ENCODE measurements around the gene SIGLEC9.

SIGLEC9 gene

DNA sequence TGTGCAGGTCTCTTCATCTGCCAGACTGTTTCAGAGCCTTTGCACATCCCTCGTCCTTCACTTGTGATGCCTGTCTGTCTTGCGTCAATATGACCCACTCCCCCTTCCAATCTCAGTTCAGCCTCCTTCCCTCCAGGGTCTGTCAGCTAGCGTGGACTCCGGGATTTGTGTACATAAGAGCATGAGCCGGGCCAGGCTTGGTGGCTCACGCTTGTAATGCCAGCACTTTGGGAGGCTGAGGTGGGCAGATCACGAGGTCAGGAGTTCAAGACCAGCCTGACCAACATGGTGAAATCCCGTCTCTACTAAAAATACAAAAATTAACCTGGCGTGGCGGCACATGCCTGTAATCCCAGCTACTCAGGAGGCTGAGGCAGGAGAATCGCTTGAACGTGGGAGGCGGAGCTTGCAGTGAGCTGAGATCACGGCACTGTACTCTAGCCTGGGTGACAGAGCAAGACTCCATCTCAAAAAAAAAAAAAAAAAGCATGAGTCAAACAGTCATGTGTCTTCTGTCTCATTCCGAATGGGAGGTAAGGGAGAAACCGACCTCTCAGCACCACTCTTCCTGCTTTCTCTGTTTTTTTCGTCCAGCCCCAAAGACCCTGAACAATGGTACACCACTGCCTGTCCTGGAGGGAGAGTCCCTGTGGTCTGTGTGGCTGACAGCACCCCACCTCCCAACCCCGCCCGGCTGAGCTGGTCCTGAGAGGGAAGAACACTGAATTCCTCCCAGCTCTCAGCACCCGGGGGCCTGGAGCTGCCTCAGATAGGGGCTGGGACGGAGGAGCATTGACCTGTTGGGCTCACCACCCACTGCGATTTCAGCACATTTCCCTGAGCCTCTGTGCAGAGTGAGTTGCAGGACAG lies 2.4 kb upstream of the SIGLEC9 start:
- H3K9ac ChIP-seq (ENCODE audit: low read depth, low read length, poor library complexity, severe bottlenecking) = no peak overlapping the region
- H3F3A ChIP-seq (ENCODE audit: low read depth) = no peaks in the 10 kb centered on the region
- H3K4me3 ChIP-seq (ENCODE audit: low read length, poor library complexity, severe bottlenecking) = no peak overlapping the region
- H3K4me1 ChIP-seq (ENCODE audit: insufficient read depth, low read length, poor library complexity, severe bottlenecking) = no peaks in the 10 kb centered on the region
- H4K20me1 ChIP-seq (ENCODE audit: insufficient read depth, low read length, poor library complexity, severe bottlenecking) = no peaks in the 10 kb centered on the region
- no peaks in the 10 kb centered on the region for H3K9me2 ChIP-seq (replicated peaks; ENCODE audit: low read depth, low read length)
- no peak overlapping the region for H2AFZ ChIP-seq (ENCODE audit: low read length)
- H3K36me3 ChIP-seq (ENCODE audit: insufficient read depth, low read length) = no peaks in the 10 kb centered on the region
- no peak overlapping the region for H3K4me2 ChIP-seq (ENCODE audit: low read depth, low read length, poor library complexity, severe bottlenecking)
- TF ChIP-seq, protein P1, sequence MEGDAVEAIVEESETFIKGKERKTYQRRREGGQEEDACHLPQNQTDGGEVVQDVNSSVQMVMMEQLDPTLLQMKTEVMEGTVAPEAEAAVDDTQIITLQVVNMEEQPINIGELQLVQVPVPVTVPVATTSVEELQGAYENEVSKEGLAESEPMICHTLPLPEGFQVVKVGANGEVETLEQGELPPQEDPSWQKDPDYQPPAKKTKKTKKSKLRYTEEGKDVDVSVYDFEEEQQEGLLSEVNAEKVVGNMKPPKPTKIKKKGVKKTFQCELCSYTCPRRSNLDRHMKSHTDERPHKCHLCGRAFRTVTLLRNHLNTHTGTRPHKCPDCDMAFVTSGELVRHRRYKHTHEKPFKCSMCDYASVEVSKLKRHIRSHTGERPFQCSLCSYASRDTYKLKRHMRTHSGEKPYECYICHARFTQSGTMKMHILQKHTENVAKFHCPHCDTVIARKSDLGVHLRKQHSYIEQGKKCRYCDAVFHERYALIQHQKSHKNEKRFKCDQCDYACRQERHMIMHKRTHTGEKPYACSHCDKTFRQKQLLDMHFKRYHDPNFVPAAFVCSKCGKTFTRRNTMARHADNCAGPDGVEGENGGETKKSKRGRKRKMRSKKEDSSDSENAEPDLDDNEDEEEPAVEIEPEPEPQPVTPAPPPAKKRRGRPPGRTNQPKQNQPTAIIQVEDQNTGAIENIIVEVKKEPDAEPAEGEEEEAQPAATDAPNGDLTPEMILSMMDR (conservative IDR thresholded peaks at IDR 0.05; ENCODE audit: low read length) = no peak
- no peak for TF ChIP-seq EZH2phosphoT487 (IDR thresholded peaks at IDR 0.05; ENCODE audit: borderline replicate concordance)
- no peaks in the 10 kb centered on the region for H3K79me2 ChIP-seq (ENCODE audit: insufficient read depth, low read length)
- H3K27me3 ChIP-seq (ENCODE audit: insufficient read depth, low read length, poor library complexity, severe bottlenecking) = no peaks in the 10 kb centered on the region
- H3K9me3 ChIP-seq (ENCODE audit: insufficient read depth, low read depth, low read length) = no peaks in the 10 kb centered on the region

GRCh38 chr19:51123381-51123800 lies 1.3 kb upstream of the SIGLEC9 start:
- H4K20me1 ChIP-seq (ENCODE audit: insufficient read depth, low read length, poor library complexity, severe bottlenecking) = no peaks in the 10 kb centered on the region
- TF ChIP-seq, protein P1 (conservative IDR thresholded peaks at IDR 0.05; ENCODE audit: low read length) = no peak
- TF ChIP-seq EZH2phosphoT487 (IDR thresholded peaks at IDR 0.05; ENCODE audit: borderline replicate concordance) = no peak
- no peaks in the 10 kb centered on the region for H3K27me3 ChIP-seq (ENCODE audit: insufficient read depth, low read length, poor library complexity, severe bottlenecking)
- H3K79me2 ChIP-seq (ENCODE audit: insufficient read depth, low read length) = no peaks in the 10 kb centered on the region
- no peaks in the 10 kb centered on the region for H3K4me1 ChIP-seq (ENCODE audit: insufficient read depth, low read length, poor library complexity, severe bottlenecking)
- no peaks in the 10 kb centered on the region for H3K9me3 ChIP-seq (ENCODE audit: insufficient read depth, low read depth, low read length)
- no peak overlapping the region for H3K4me2 ChIP-seq (ENCODE audit: low read depth, low read length, poor library complexity, severe bottlenecking)
- H3K4me3 ChIP-seq (ENCODE audit: low read length, poor library complexity, severe bottlenecking) = no peak overlapping the region
- H3F3A ChIP-seq (ENCODE audit: low read depth) = no peaks in the 10 kb centered on the region
- no peaks in the 10 kb centered on the region for H3K9me2 ChIP-seq (replicated peaks; ENCODE audit: low read depth, low read length)
- H3K36me3 ChIP-seq (ENCODE audit: insufficient read depth, low read length) = no peaks in the 10 kb centered on the region
- no peak overlapping the region for H3K9ac ChIP-seq (ENCODE audit: low read depth, low read length, poor library complexity, severe bottlenecking)
- H2AFZ ChIP-seq (ENCODE audit: low read length) = peak overlapping the region; percentile 81; the same call in 1 of the 2 replicates

DNA sequence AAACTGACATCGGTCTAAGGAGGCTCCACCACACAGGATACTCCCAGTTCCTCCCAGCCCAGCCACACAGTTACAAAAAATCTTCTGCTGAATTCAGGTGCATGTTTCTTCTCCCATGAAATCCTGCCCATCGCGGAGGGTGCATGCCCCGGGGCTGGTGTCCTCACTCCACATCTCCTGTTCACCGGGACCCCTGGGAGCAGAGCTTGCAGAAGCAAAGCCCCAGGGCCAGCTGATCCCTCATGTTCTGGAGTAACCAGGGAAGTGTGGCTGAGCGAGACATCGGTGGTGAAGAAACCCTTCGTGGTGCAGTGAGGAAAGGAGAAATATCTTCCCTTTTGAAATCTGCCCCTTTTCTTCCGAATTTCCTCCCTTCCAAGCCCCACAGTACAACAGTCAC lies 904 bp upstream of the SIGLEC9 start:
- H3K4me2 ChIP-seq (ENCODE audit: low read depth, low read length, poor library complexity, severe bottlenecking) = no peak overlapping the region
- no peak for TF ChIP-seq EZH2phosphoT487 (IDR thresholded peaks at IDR 0.05; ENCODE audit: borderline replicate concordance)
- TF ChIP-seq, protein P1 (conservative IDR thresholded peaks at IDR 0.05; ENCODE audit: low read length) = no peak
- H3F3A ChIP-seq (ENCODE audit: low read depth) = no peaks in the 10 kb centered on the region
- H2AFZ ChIP-seq (ENCODE audit: low read length) = peak overlapping the region; percentile 81; the same call in 1 of the 2 replicates
- no peaks in the 10 kb centered on the region for H4K20me1 ChIP-seq (ENCODE audit: insufficient read depth, low read length, poor library complexity, severe bottlenecking)
- H3K9me3 ChIP-seq (ENCODE audit: insufficient read depth, low read depth, low read length) = no peaks in the 10 kb centered on the region
- H3K9me2 ChIP-seq (replicated peaks; ENCODE audit: low read depth, low read length) = no peaks in the 10 kb centered on the region
- no peak overlapping the region for H3K4me3 ChIP-seq (ENCODE audit: low read length, poor library complexity, severe bottlenecking)
- no peaks in the 10 kb centered on the region for H3K36me3 ChIP-seq (ENCODE audit: insufficient read depth, low read length)
- H3K9ac ChIP-seq (ENCODE audit: low read depth, low read length, poor library complexity, severe bottlenecking) = no peak overlapping the region
- no peaks in the 10 kb centered on the region for H3K27me3 ChIP-seq (ENCODE audit: insufficient read depth, low read length, poor library complexity, severe bottlenecking)
- no peaks in the 10 kb centered on the region for H3K79me2 ChIP-seq (ENCODE audit: insufficient read depth, low read length)
- no peaks in the 10 kb centered on the region for H3K4me1 ChIP-seq (ENCODE audit: insufficient read depth, low read length, poor library complexity, severe bottlenecking)
